PFSK-1 (cell line): ENCODE results near the gene HBA2.

ENCODE experiments used
- FOXP2 ChIP-seq: optimal IDR thresholded peaks from 2 replicates; pipeline ENCODE3; 2011; ENCODE audit warnings: borderline replicate concordance, control low read depth, inconsistent platforms; ENCODE audit not compliant: insufficient read depth; ENCODE audit errors: extremely low read length, extremely low read depth
- POLR2AphosphoS5 ChIP-seq: IDR thresholded peaks from 2 replicates; pipeline ENCODE4 v1.6.1; 2012; ENCODE audit warnings: low read depth, mild to moderate bottlenecking, control low read depth, low read length, moderate library complexity
- TAF1 ChIP-seq: IDR thresholded peaks from 2 replicates; pipeline ENCODE4 v1.6.1; 2012; ENCODE audit warnings: low read length, control low read depth, borderline replicate concordance; ENCODE audit not compliant: insufficient read depth
- TF ChIP-seq, protein P1 (sequence below), 2 experiments: IDR thresholded peaks; 2 replicates each; pipeline versions ENCODE4 v1.6.1 to v1.8.0; 2011 to 2012; ENCODE audit warnings: low read depth in 2 of 2, low read length in 2 of 2, control low read depth in 1 of 2, inconsistent platforms in 1 of 2, mild to moderate bottlenecking in 1 of 2, moderate library complexity in 1 of 2; ENCODE audit not compliant: insufficient read depth in 1 of 2

DNA sequence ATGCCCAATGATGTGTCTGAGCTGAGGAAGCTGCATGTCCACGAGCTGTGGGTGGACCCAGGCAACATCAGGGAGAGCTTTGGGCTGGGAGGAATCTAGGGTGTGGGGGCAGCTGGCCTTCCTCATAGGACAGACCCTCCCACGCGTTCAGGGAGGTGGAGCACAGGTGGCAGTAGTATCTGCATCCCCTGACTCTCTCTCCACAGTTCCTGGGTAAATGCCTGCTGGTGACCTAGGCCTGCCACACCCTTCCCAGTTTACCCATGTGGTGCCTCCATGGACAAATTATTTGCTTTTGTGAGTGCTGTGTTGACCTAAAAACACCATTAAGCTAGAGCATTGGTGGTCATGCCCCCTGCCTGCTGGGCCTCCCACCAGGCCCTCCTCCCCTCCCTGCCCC, 3.7 kb upstream of the HBA2 start:
- TF ChIP-seq POLR2AphosphoS5 (no peak), TAF1 (no peak), FOXP2 (no peak)
- TF ChIP-seq, protein P1, sequence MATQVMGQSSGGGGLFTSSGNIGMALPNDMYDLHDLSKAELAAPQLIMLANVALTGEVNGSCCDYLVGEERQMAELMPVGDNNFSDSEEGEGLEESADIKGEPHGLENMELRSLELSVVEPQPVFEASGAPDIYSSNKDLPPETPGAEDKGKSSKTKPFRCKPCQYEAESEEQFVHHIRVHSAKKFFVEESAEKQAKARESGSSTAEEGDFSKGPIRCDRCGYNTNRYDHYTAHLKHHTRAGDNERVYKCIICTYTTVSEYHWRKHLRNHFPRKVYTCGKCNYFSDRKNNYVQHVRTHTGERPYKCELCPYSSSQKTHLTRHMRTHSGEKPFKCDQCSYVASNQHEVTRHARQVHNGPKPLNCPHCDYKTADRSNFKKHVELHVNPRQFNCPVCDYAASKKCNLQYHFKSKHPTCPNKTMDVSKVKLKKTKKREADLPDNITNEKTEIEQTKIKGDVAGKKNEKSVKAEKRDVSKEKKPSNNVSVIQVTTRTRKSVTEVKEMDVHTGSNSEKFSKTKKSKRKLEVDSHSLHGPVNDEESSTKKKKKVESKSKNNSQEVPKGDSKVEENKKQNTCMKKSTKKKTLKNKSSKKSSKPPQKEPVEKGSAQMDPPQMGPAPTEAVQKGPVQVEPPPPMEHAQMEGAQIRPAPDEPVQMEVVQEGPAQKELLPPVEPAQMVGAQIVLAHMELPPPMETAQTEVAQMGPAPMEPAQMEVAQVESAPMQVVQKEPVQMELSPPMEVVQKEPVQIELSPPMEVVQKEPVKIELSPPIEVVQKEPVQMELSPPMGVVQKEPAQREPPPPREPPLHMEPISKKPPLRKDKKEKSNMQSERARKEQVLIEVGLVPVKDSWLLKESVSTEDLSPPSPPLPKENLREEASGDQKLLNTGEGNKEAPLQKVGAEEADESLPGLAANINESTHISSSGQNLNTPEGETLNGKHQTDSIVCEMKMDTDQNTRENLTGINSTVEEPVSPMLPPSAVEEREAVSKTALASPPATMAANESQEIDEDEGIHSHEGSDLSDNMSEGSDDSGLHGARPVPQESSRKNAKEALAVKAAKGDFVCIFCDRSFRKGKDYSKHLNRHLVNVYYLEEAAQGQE (IDR thresholded peaks at IDR 0.05; ENCODE audit: insufficient read depth in 1 of 2, low read depth in 2 of 2, low read length in 2 of 2), result 0 out of 4 replicates have a peak, but pooled peaks of 1 of the 2 experiments have one; percentile 27
